T-helper 1 cell treated with Interleukin-12 subunit alpha and Interleukin-12 subunit beta and Interleukin-4 antibody, amounts not matched to agents 30 ng/mL and 1 ng/mL, for 36 hours (primary cell): ENCODE results near the gene ABLIM1. TPM values are rescaled to one million over a fixed set of nuclear protein-coding genes. Genes with fewer than 3 reads are reported as not detected.

Source experiments
- intact Hi-C: fragments of 100-400 bp; cut with micrococcal nuclease; formaldehyde crosslinking; loops from one replicate; pipeline ENCODE4 v1.15.1; 2024
- total RNA-seq: library from RNA; stranded (reverse); gene quantifications from 2 replicates; pipeline ENCODE4 v1.2.3, GENCODE V29; 2022

ABLIM1 gene
- total RNA-seq, 1 donor from 2014 or later = 68.3 TPM

GRCh38 chr10:114430688-114431413 lies 227.2 kb downstream of the ABLIM1 start:
- intact Hi-C loops = no loop called here

- intact Hi-C loops = no loop called here
These were observed 228.3 kb downstream of the ABLIM1 start for GRCh38 chr10:114429581-114430335.

GRCh38 chr10:114427124-114427852 lies 230.8 kb downstream of the ABLIM1 start:
- intact Hi-C loops = no loop called here

GRCh38 chr10:114426476-114426875 lies 231.6 kb downstream of the ABLIM1 start:
- intact Hi-C loops = no loop called here

GRCh38 chr10:114420811-114421485 lies 237.1 kb downstream of the ABLIM1 start:
- intact Hi-C loops = no loop called here

GRCh38 chr10:114418109-114418508 lies 240.0 kb downstream of the ABLIM1 start:
- intact Hi-C loops = no loop called here

- intact Hi-C loops = no loop called here
These were observed 244.9 kb downstream of the ABLIM1 start for GRCh38 chr10:114412907-114413797.

- intact Hi-C loops = loop anchor here (10.0 kb wide), 1 partner anchor 104 kb away; no protein-coding TSS in a partner anchor
These were observed 249.1 kb downstream of the ABLIM1 start for GRCh38 chr10:114408968-114409444.

- intact Hi-C loops = loop anchor here (10.0 kb wide), 1 partner anchor 104 kb away; no protein-coding TSS in a partner anchor
These were observed 249.7 kb downstream of the ABLIM1 start for GRCh38 chr10:114408112-114408967.

- intact Hi-C loops = loop anchor here (10.0 kb wide), 1 partner anchor 102 kb away; no protein-coding TSS in a partner anchor
These were observed 251.6 kb downstream of the ABLIM1 start for GRCh38 chr10:114406455-114406854.

GRCh38 chr10:114405011-114405350 lies 253.1 kb downstream of the ABLIM1 start:
- intact Hi-C loops = loop anchor here (10.0 kb wide), 1 partner anchor 100 kb away; no protein-coding TSS in a partner anchor

GRCh38 chr10:114404171-114405010 lies 253.7 kb downstream of the ABLIM1 start, which contains the start of gene AFAP1L2:
AFAP1L2 (minus strand) TSS chr10:114404502; CDS start chr10:114404455, 47 bp downstream.
- intact Hi-C loops = loop anchor here (10.0 kb wide), 1 partner anchor 100 kb away; no protein-coding TSS in a partner anchor

GRCh38 chr10:114403541-114404161 lies 254.4 kb downstream of the ABLIM1 start:
- intact Hi-C loops = loop anchor here (10.0 kb wide), 1 partner anchor 99 kb away; no protein-coding TSS in a partner anchor

- intact Hi-C loops = loop anchor here (10.0 kb wide), 1 partner anchor 98 kb away; no protein-coding TSS in a partner anchor
These were observed 255.1 kb downstream of the ABLIM1 start for GRCh38 chr10:114402871-114403540.

- intact Hi-C loops = loop anchor here (10.0 kb wide), 1 partner anchor 97 kb away; no protein-coding TSS in a partner anchor
These were observed 255.8 kb downstream of the ABLIM1 start for GRCh38 chr10:114402233-114402632.

- intact Hi-C loops = loop anchor here (10.0 kb wide), 1 partner anchor 96 kb away; no protein-coding TSS in a partner anchor
These were observed 256.8 kb downstream of the ABLIM1 start for GRCh38 chr10:114401195-114401791.
